CD4-positive, alpha-beta T cell treated with Interleukin-12 subunit alpha and Interleukin-12 subunit beta, for 1 hour (primary cell): ENCODE results near the gene RAB26.
"Not testable (repeated sequence)": the region's sequence is repeated elsewhere in the genome, so short reads cannot be mapped to it uniquely, and the experiment has no call there.

Experiments used
- DNase-seq: peaks from one replicate; pipeline ENCODE4 v3.0.0-alpha.2; 2020

The RAB26 gene

DNA sequence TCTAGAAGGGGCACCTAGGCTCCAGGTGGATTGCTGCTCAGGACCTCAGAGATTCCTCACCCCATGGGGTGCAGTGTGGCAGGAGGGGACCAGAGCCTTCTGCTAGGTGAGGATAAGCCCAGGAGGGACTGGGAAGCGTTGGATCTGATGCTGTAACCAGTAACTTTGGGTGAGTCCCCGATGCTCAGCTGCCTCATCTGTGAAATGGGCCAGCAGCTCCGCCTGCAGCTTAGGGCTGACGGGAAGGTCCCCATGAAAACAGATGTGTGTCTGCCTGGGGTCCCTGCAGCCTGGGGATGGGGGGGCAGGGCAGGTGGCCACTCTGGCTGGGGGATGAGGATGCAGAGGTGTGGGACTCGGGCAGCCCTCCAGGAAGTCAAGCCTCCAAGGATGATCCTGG is 50.7 kb downstream of the RAB26 start:
- no peak for DNase-seq

DNA sequence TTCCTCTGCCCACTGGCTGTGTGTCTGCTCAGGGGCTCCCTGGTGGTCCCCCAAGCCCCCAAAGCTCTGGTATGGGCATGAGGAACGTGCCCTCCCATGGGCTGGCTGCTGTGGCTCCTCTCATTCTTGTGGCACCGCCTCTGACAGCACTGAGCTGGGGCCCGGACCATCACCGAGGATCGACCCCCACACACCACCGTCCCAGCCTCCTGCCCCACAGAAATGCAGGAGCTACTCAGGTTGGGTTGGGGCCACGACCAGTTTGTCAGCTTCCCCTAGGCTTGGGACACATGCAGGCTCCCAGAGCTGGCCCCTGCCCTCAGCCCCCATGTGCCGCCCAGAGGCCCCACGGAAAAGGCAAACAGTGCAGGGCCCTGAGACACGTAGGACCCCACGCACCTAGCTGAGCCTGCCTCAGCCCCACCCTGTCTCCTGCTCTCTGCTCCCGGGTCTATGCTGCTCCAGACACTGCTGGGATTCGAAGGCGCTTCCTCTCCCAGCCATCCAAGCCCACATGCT is 51.3 kb downstream of the RAB26 start:
- DNase-seq = no peak

DNA sequence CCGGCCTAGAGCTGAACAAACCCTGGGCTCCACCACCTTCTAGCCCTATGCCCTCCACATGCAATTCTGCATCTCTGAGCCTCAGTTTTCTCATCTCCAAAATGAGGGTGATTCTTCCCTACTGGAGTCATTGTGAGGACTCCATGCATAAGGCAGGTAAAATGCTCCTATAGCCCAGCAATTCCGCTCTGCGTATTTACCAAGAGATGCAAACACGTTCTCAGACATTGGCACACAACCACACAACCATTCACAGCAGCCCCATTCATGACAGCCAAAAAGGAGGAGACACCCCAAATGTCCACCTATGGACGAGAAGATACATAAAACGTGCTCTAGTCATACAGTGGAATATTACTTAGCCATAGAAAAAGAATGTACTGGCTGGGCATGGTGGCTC is 51.9 kb downstream of the RAB26 start:
- DNase-seq = no peak

DNA sequence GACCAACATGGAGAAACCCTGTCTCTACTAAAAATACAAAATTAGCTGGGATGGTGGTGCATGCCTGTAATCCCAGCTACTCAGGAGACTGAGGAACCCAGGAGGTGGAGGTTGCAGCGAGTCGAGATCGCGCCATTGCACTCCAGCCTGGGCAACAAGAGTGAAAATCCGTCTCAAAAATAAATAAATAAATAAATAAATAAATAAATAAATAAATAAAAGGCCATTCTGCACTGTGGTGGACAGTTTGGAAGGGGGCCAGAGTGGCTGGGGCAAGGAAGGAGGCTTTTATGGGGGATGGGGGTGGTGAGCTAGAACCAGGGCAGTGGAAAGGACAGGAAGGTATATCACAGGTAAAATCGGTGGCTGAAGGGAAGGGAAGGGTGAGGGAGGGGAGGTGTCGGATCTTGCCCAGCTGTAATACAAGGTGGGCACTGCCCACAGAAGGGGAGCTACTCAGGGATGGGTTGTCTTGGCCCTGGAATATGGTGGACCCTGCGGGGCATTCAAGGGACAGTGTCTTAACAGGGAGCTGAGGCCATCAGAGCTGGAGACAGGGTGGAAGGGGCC is 54.8 kb downstream of the RAB26 start:
- DNase-seq = not testable (repeated sequence)
